ENCODE results near the gene GMPPB.

GMPPB gene

GRCh38 chr3:49713336-49714105 lies 10.2 kb downstream of the GMPPB start:
- TF ChIP-seq, protein P1, sequence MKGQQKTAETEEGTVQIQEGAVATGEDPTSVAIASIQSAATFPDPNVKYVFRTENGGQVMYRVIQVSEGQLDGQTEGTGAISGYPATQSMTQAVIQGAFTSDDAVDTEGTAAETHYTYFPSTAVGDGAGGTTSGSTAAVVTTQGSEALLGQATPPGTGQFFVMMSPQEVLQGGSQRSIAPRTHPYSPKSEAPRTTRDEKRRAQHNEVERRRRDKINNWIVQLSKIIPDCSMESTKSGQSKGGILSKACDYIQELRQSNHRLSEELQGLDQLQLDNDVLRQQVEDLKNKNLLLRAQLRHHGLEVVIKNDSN (IDR thresholded peaks at IDR 0.05) = no peak
- TF ChIP-seq EGR1 (IDR thresholded peaks at IDR 0.05) = no peak
- no peak for TF ChIP-seq EP300 (IDR thresholded peaks at IDR 0.05; ENCODE audit: borderline replicate concordance)
- no peak for TF ChIP-seq CREB1 (IDR thresholded peaks at IDR 0.05; ENCODE audit: low read depth)
- no peak for TF ChIP-seq YY1 (IDR thresholded peaks at IDR 0.05; ENCODE audit: low read depth)
- TF ChIP-seq FOXM1 (IDR thresholded peaks at IDR 0.05; ENCODE audit: borderline replicate concordance, low read depth) = no peak
- TF ChIP-seq, protein P2, sequence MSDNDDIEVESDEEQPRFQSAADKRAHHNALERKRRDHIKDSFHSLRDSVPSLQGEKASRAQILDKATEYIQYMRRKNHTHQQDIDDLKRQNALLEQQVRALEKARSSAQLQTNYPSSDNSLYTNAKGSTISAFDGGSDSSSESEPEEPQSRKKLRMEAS (IDR thresholded peaks at IDR 0.05) = no peak
- no peak for TF ChIP-seq ZBTB7A (IDR thresholded peaks at IDR 0.05; ENCODE audit: low read depth)
- no peak for TF ChIP-seq CEBPB (IDR thresholded peaks at IDR 0.05)
- TF ChIP-seq, protein P3, sequence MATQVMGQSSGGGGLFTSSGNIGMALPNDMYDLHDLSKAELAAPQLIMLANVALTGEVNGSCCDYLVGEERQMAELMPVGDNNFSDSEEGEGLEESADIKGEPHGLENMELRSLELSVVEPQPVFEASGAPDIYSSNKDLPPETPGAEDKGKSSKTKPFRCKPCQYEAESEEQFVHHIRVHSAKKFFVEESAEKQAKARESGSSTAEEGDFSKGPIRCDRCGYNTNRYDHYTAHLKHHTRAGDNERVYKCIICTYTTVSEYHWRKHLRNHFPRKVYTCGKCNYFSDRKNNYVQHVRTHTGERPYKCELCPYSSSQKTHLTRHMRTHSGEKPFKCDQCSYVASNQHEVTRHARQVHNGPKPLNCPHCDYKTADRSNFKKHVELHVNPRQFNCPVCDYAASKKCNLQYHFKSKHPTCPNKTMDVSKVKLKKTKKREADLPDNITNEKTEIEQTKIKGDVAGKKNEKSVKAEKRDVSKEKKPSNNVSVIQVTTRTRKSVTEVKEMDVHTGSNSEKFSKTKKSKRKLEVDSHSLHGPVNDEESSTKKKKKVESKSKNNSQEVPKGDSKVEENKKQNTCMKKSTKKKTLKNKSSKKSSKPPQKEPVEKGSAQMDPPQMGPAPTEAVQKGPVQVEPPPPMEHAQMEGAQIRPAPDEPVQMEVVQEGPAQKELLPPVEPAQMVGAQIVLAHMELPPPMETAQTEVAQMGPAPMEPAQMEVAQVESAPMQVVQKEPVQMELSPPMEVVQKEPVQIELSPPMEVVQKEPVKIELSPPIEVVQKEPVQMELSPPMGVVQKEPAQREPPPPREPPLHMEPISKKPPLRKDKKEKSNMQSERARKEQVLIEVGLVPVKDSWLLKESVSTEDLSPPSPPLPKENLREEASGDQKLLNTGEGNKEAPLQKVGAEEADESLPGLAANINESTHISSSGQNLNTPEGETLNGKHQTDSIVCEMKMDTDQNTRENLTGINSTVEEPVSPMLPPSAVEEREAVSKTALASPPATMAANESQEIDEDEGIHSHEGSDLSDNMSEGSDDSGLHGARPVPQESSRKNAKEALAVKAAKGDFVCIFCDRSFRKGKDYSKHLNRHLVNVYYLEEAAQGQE (IDR thresholded peaks at IDR 0.05; ENCODE audit: low read depth) = no peak
- TF ChIP-seq RAD21 (IDR thresholded peaks at IDR 0.05; ENCODE audit: low read depth) = no peak
- TF ChIP-seq TAF1 (IDR thresholded peaks at IDR 0.05; ENCODE audit: low read depth) = no peak
- TF ChIP-seq NFIC (IDR thresholded peaks at IDR 0.05) = no peak
- TF ChIP-seq TEAD4 (IDR thresholded peaks at IDR 0.05) = no peak
- no peak for TF ChIP-seq TCF12 (IDR thresholded peaks at IDR 0.05; ENCODE audit: low read depth)

DNA sequence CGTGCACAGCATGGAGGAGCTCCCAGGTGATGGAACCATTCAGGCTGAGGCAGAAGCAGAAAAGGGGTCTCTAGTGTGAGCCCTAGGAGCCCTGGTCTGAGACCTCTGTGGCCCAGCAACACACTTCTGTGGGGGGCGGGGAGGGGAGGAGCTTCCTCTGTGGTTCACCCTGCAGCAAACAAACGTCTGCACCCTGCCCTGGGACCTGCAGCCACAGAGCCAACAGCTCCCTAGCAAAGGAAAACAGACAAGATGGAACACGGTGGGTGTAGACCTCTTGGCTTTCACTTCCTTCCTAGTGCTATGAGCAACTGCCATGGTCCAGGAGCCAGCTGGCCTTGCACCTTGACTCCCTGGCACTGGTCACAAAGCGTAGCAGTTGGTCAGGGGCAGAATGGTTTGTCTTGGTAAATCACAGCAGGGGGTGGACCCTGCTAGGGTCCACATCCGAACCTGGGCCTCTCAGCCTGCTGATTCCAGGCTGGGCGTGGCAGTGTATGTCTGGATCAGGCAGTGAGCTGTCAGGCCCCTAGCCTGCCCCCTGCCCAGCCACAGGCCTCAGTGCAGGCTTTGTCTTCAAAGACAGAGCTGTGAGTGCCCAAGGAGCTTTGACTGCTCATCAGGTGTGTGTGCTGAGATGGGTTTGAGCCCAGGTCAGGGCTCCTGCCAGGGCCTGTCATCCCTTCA lies 11.0 kb downstream of the GMPPB start:
- TF ChIP-seq, protein P1 (IDR thresholded peaks at IDR 0.05) = no peak
- TF ChIP-seq CREB1 (IDR thresholded peaks at IDR 0.05; ENCODE audit: low read depth) = no peak
- no peak for TF ChIP-seq EP300 (IDR thresholded peaks at IDR 0.05; ENCODE audit: borderline replicate concordance)
- no peak for TF ChIP-seq TCF12 (IDR thresholded peaks at IDR 0.05; ENCODE audit: low read depth)
- TF ChIP-seq YY1 (IDR thresholded peaks at IDR 0.05; ENCODE audit: low read depth) = no peak
- TF ChIP-seq, protein P3 (IDR thresholded peaks at IDR 0.05; ENCODE audit: low read depth) = no peak
- TF ChIP-seq NFIC (IDR thresholded peaks at IDR 0.05) = no peak
- no peak for TF ChIP-seq TAF1 (IDR thresholded peaks at IDR 0.05; ENCODE audit: low read depth)
- TF ChIP-seq, protein P2 (IDR thresholded peaks at IDR 0.05) = no peak
- no peak for TF ChIP-seq TEAD4 (IDR thresholded peaks at IDR 0.05)
- TF ChIP-seq EGR1 (IDR thresholded peaks at IDR 0.05) = no peak
- TF ChIP-seq ZBTB7A (IDR thresholded peaks at IDR 0.05; ENCODE audit: low read depth) = no peak

DNA sequence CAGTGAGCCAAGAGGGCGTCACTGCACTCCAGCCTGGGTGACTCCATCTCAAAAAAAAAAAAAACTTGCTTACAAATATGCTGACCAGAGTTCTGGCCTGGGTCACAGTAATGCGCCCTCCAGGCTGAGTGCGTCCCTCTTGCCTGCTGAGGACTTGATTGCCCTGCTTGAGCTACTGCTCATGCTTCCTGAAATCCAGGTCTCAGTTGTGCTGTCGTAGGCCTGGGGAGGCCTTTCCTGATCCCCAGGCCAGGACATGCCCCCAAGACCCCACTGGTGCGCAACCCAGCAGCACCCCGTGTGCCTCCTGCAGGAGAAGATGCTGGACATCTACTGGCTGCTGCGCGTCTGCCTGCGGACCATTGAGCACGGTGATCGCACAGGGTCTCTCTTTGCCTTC lies 11.6 kb downstream of the GMPPB start:
- TF ChIP-seq ZBTB7A (IDR thresholded peaks at IDR 0.05; ENCODE audit: low read depth) (no peak), TCF12 (IDR thresholded peaks at IDR 0.05; ENCODE audit: low read depth) (no peak), EGR1 (IDR thresholded peaks at IDR 0.05) (no peak), TEAD4 (IDR thresholded peaks at IDR 0.05) (no peak), NFIC (IDR thresholded peaks at IDR 0.05) (no peak), EP300 (IDR thresholded peaks at IDR 0.05; ENCODE audit: borderline replicate concordance) (no peak)
- TF ChIP-seq, protein P2 (IDR thresholded peaks at IDR 0.05) = no peak
- TF ChIP-seq, protein P1 (IDR thresholded peaks at IDR 0.05) = no peak

- TF ChIP-seq YY1 (IDR thresholded peaks at IDR 0.05; ENCODE audit: low read depth) = no peak
- TF ChIP-seq NFIC (IDR thresholded peaks at IDR 0.05) = no peak
- TF ChIP-seq RAD21 (IDR thresholded peaks at IDR 0.05; ENCODE audit: low read depth) = no peak
- TF ChIP-seq EP300 (IDR thresholded peaks at IDR 0.05; ENCODE audit: borderline replicate concordance) = no peak
- no peak for TF ChIP-seq TEAD4 (IDR thresholded peaks at IDR 0.05)
- no peak for TF ChIP-seq FOXM1 (IDR thresholded peaks at IDR 0.05; ENCODE audit: borderline replicate concordance, low read depth)
- TF ChIP-seq ZBTB7A (IDR thresholded peaks at IDR 0.05; ENCODE audit: low read depth) = no peak
- TF ChIP-seq, protein P3 (IDR thresholded peaks at IDR 0.05; ENCODE audit: low read depth) = no peak
- TF ChIP-seq CREB1 (IDR thresholded peaks at IDR 0.05; ENCODE audit: low read depth) = no peak
- no peak for TF ChIP-seq EGR1 (IDR thresholded peaks at IDR 0.05)
- TF ChIP-seq, protein P1 (IDR thresholded peaks at IDR 0.05) = no peak
- TF ChIP-seq CEBPB (IDR thresholded peaks at IDR 0.05) = no peak
- TF ChIP-seq TAF1 (IDR thresholded peaks at IDR 0.05; ENCODE audit: low read depth) = no peak
- TF ChIP-seq TCF12 (IDR thresholded peaks at IDR 0.05; ENCODE audit: low read depth) = no peak
- TF ChIP-seq, protein P2 (IDR thresholded peaks at IDR 0.05) = no peak
These were observed 12.3 kb downstream of the GMPPB start for GRCh38 chr3:49711489-49711888.

Measured in Ishikawa (cell line).